SK-N-SH treated with all-trans-retinoic acid at 6 μM for 48 hours (cell line): Measurements from ENCODE around the gene DESI1.

Experiments
- ATAC-seq: fragments of 200-7000 bp; cut with Tn5 transposase; 3 replicates; pipeline ENCODE4 v1.9.1; 2020; ENCODE audit warnings: mild to moderate bottlenecking, moderate library complexity
- ARNTL ChIP-seq: fragments of 450-650 bp; formaldehyde crosslinking; IDR thresholded peaks from 2 replicates; pipeline ENCODE4 v1.5.0; 2020; ENCODE audit warnings: low read depth, mild to moderate bottlenecking, moderate library complexity, borderline replicate concordance
- BACH2 ChIP-seq: fragments of 250-450 bp; sonication (Bioruptor Pico); IDR thresholded peaks from 2 replicates; pipeline ENCODE4 v1.9.0; 2021; ENCODE audit warnings: mild to moderate bottlenecking, borderline replicate concordance
- CREB5 ChIP-seq: fragments of 250-450 bp; sonication (Bioruptor Pico); IDR thresholded peaks from 2 replicates; pipeline ENCODE4 v1.5.1; 2020; ENCODE audit warnings: low read depth, mild to moderate bottlenecking, moderate library complexity
- CSDC2 ChIP-seq: fragments of 250-450 bp; sonication (Bioruptor Pico); IDR thresholded peaks from 2 replicates; pipeline ENCODE4 v1.5.0; 2020; ENCODE audit warnings: mild to moderate bottlenecking, moderate library complexity
- CSRNP3 ChIP-seq: fragments of 250-450 bp; sonication (Bioruptor Pico); IDR thresholded peaks from 2 replicates; pipeline ENCODE4 v1.5.1; 2021; ENCODE audit warnings: mild to moderate bottlenecking, moderate library complexity
- ESRRG ChIP-seq: fragments of 250-450 bp; sonication (Bioruptor Pico); IDR thresholded peaks from 2 replicates; pipeline ENCODE4 v1.6.1; 2021; ENCODE audit warnings: mild to moderate bottlenecking
- GLIS3 ChIP-seq: fragments of 250-450 bp; sonication (Bioruptor Pico); IDR thresholded peaks from 2 replicates; pipeline ENCODE4 v1.5.0; 2020; ENCODE audit warnings: mild to moderate bottlenecking, moderate library complexity
- ISL1 ChIP-seq: fragments of 250-450 bp; sonication (Bioruptor Pico); IDR thresholded peaks from 2 replicates; pipeline ENCODE4 v2.1.2; 2022; ENCODE audit warnings: mild to moderate bottlenecking, moderate library complexity
- OSR1 ChIP-seq: fragments of 250-450 bp; sonication (Bioruptor Pico); IDR thresholded peaks from 2 replicates; pipeline ENCODE4 v1.8.0; 2022; ENCODE audit warnings: moderate library complexity, mild to moderate bottlenecking, inconsistent platforms
- PATZ1 ChIP-seq: fragments of 250-450 bp; sonication (Bioruptor Pico); IDR thresholded peaks from 2 replicates; pipeline ENCODE4 v1.8.0; 2020; ENCODE audit warnings: mild to moderate bottlenecking, moderate library complexity, borderline replicate concordance
- PPARA ChIP-seq: fragments of 250-450 bp; sonication (Bioruptor Pico); IDR thresholded peaks from 2 replicates; pipeline ENCODE4 v1.5.0; 2020; ENCODE audit warnings: mild to moderate bottlenecking, borderline replicate concordance
- RARB ChIP-seq: fragments of 250-450 bp; sonication (Bioruptor Pico); IDR thresholded peaks from 2 replicates; pipeline ENCODE4 v1.8.0; 2021; ENCODE audit warnings: mild to moderate bottlenecking, moderate library complexity
- SNAI2 ChIP-seq: fragments of 250-450 bp; sonication (Bioruptor Pico); IDR thresholded peaks from 2 replicates; pipeline ENCODE4 v1.5.0; 2020; ENCODE audit warnings: mild to moderate bottlenecking, moderate library complexity
- TCF4 ChIP-seq: fragments of 250-450 bp; sonication (Bioruptor Pico); IDR thresholded peaks from 2 replicates; pipeline ENCODE4 v1.8.0; 2021; ENCODE audit warnings: mild to moderate bottlenecking, moderate library complexity, borderline replicate concordance
- TOX ChIP-seq: fragments of 250-450 bp; sonication (Bioruptor Pico); IDR thresholded peaks from 2 replicates; pipeline ENCODE4 v1.8.0; 2021; ENCODE audit warnings: mild to moderate bottlenecking, moderate library complexity, borderline replicate concordance
- TSHZ2 ChIP-seq: fragments of 250-450 bp; sonication (Bioruptor Pico); IDR thresholded peaks from 2 replicates; pipeline ENCODE4 v1.5.0; 2020; ENCODE audit warnings: mild to moderate bottlenecking, moderate library complexity
- ZC3H10 ChIP-seq: fragments of 250-450 bp; sonication (Bioruptor Pico); IDR thresholded peaks from 2 replicates; pipeline ENCODE4 v1.5.1; 2021; ENCODE audit warnings: mild to moderate bottlenecking, moderate library complexity
- ZFP3 ChIP-seq: fragments of 250-450 bp; sonication (Bioruptor Pico); IDR thresholded peaks from 2 replicates; pipeline ENCODE4 v1.5.0; 2020; ENCODE audit warnings: mild to moderate bottlenecking, moderate library complexity
- ZFP30 ChIP-seq: fragments of 450-650 bp; formaldehyde crosslinking; IDR thresholded peaks from 2 replicates; pipeline ENCODE4 v1.5.0; 2022; ENCODE audit warnings: mild to moderate bottlenecking, moderate library complexity
- ZNF565 ChIP-seq: fragments of 450-650 bp; formaldehyde crosslinking; conservative IDR thresholded peaks from 2 replicates; pipeline ENCODE4 v1.5.0; 2020; ENCODE audit warnings: low read depth, mild to moderate bottlenecking, moderate library complexity
- ZNF70 ChIP-seq: fragments of 450-650 bp; formaldehyde crosslinking; IDR thresholded peaks from 2 replicates; pipeline ENCODE4 v1.5.0; 2020; ENCODE audit warnings: mild to moderate bottlenecking, moderate library complexity
- ZNF8 ChIP-seq: fragments of 450-650 bp; formaldehyde crosslinking; IDR thresholded peaks from 2 replicates; pipeline ENCODE4 v1.5.0; 2020; ENCODE audit warnings: mild to moderate bottlenecking, moderate library complexity

Gene DESI1

DNA sequence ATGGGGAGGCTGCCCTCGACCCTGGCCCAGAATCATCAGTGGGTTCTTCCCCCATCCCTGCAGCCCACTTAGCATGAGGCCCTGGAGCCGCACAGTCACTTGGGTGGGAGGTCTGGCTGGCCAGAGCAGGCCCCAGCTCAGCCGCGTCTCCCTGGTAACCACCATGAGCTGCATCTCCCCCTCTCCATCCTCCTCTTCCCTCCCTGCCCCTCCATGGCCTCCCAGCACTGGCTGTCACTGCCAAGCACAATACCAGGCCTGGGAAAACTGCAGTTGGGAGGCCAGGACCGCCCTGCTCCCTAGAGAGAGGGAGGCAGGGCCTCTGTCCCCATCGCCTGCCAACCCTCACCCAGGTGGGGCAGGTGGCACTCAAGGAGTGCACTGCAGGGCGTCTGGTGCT, 52.0 kb downstream of the DESI1 start:
- ATAC-seq, result no peak

DNA sequence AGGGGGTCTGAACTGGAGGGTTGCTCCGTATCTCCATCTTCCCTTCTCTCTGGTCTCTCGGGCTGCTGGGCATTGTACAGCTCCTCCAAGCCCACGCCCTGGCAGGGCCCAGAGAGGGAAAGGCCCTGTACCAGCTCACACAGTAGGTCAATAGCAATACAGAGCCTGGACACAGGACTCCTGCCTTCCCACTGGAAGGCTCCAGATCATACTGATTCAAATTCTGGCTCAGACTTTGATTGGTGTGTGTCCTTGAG, 53.4 kb downstream of the DESI1 start:
- ATAC-seq, result no peak
- TF ChIP-seq ZNF70 (CRISPR knock-in tag), result no peak

More for the DNA sequence above, 52.0 kb downstream of the DESI1 start:
- TF ChIP-seq ZC3H10 (no peak), BACH2 (CRISPR knock-in tag) (no peak), TOX (CRISPR knock-in tag) (no peak), ZNF8 (CRISPR knock-in tag) (no peak), PPARA (no peak), CSRNP3 (no peak), ZNF70 (CRISPR knock-in tag) (no peak), SNAI2 (CRISPR knock-in tag) (no peak), GLIS3 (no peak), CREB5 (CRISPR knock-in tag) (no peak), TSHZ2 (CRISPR knock-in tag) (no peak), ISL1 (CRISPR knock-in tag) (no peak), PATZ1 (CRISPR knock-in tag) (no peak), ARNTL (CRISPR knock-in tag) (no peak), ZFP30 (CRISPR knock-in tag) (no peak), CSDC2 (CRISPR knock-in tag) (no peak), RARB (CRISPR knock-in tag) (no peak), ESRRG (CRISPR knock-in tag) (no peak), TCF4 (no peak), ZFP3 (CRISPR knock-in tag) (no peak)

DNA sequence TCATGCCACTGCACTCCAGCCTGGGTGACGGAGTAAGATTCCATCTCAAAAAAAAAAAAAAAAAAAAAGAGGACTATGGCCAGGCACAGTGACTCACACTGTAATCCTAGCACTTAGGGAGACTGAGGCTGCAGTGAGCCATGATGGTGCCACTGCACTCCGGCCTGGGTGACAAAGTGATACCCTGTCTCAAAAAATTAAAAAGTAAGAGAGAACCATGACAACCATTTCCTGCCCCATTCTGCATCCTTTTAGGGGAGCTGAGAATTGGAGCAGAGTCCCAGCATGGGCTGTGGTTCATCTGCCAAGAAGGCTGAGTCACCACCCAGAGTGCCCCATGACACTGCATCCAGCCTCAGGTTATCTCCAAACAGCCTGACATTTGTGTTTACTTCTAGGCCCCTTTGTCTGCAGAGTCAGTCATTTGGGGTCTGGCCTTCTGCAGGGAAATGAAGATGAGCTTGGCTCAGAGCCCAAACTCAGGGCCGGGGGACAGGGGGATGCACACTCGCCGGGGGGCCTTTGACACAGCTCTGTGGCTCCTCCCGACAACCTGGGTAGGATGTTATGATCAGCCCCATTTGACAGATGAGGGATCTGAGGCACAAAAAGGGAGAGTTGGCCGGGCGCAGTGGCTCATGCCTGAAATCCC, 55.3 kb downstream of the DESI1 start:
- peak; percentile 82 for ATAC-seq
- TF ChIP-seq ZNF70 (CRISPR knock-in tag) (no peak), GLIS3 (no peak), TCF4 (no peak), PATZ1 (CRISPR knock-in tag) (no peak), ZNF565 (CRISPR knock-in tag) (no peak), CSDC2 (CRISPR knock-in tag) (no peak), CREB5 (CRISPR knock-in tag) (no peak), ISL1 (CRISPR knock-in tag) (no peak), RARB (CRISPR knock-in tag) (no peak), OSR1 (CRISPR knock-in tag) (no peak), ZFP3 (CRISPR knock-in tag) (no peak), TSHZ2 (CRISPR knock-in tag) (no peak), ZC3H10 (no peak), BACH2 (CRISPR knock-in tag) (no peak)
